HepG2 (cell line): ENCODE measurements around the gene PDE3B. TPM values are rescaled to one million over a fixed set of nuclear protein-coding genes. Genes with fewer than 3 reads are reported as not detected.
A peak's percentile ranks its signal among the peaks of the same experiment; 100 is the strongest.

Source experiments
- ATF7-NPFF ChIP-seq: sonication (generic); formaldehyde crosslinking; IDR thresholded peaks from 2 replicates; pipeline ENCODE4 v1.8.1; 2023; ENCODE audit warnings: mild to moderate bottlenecking, low read depth, missing genetic modification reagents, moderate library complexity
- KDM2A ChIP-seq: sonication (generic); formaldehyde crosslinking; IDR thresholded peaks from 2 replicates; pipeline ENCODE4 v1.4.0; 2020; ENCODE audit warnings: low read depth, missing genetic modification reagents, borderline replicate concordance
- KMT2A ChIP-seq: sonication (generic); formaldehyde crosslinking; IDR thresholded peaks from 2 replicates; pipeline ENCODE4 v1.4.0; 2020; ENCODE audit warnings: missing genetic modification reagents
- RFXAP ChIP-seq: sonication (generic); formaldehyde crosslinking; IDR thresholded peaks from 2 replicates; pipeline ENCODE4 v1.4.0; 2020; ENCODE audit warnings: missing genetic modification reagents, borderline replicate concordance
- SMAD1 ChIP-seq: sonication (generic); formaldehyde crosslinking; IDR thresholded peaks from 2 replicates; pipeline ENCODE4 v1.4.0; 2020; ENCODE audit warnings: missing genetic modification reagents, low read depth, mild to moderate bottlenecking, borderline replicate concordance
- ZBTB7B ChIP-seq: sonication (generic); formaldehyde crosslinking; IDR thresholded peaks from 2 replicates; pipeline ENCODE4 v1.4.0; 2020; ENCODE audit warnings: missing genetic modification reagents
- ZKSCAN1 ChIP-seq: fragments of 150-350 bp; IDR thresholded peaks from 2 replicates; pipeline ENCODE4 v1.6.1; 2014; ENCODE audit warnings: low read length
- ZNF180 ChIP-seq: sonication (generic); formaldehyde crosslinking; IDR thresholded peaks from 2 replicates; pipeline ENCODE4 v1.4.0; 2020; ENCODE audit warnings: low read depth, missing genetic modification reagents, borderline replicate concordance
- ZNF33A ChIP-seq: sonication (generic); formaldehyde crosslinking; IDR thresholded peaks from 2 replicates; pipeline ENCODE4 v1.5.1; 2020; ENCODE audit warnings: missing genetic modification reagents, mild to moderate bottlenecking, moderate library complexity, borderline replicate concordance
- ZNF350 ChIP-seq: sonication (generic); formaldehyde crosslinking; IDR thresholded peaks from 2 replicates; pipeline ENCODE4 v1.4.0; 2020; ENCODE audit warnings: mild to moderate bottlenecking, low read depth, missing genetic modification reagents, borderline replicate concordance
- ZNF446 ChIP-seq: sonication (generic); formaldehyde crosslinking; IDR thresholded peaks from 2 replicates; pipeline ENCODE4 v1.5.0; 2020; ENCODE audit warnings: mild to moderate bottlenecking, missing genetic modification reagents
- ZNF570 ChIP-seq: sonication (generic); formaldehyde crosslinking; IDR thresholded peaks from 2 replicates; pipeline ENCODE4 v1.4.0; 2020; ENCODE audit warnings: mild to moderate bottlenecking, missing genetic modification reagents, borderline replicate concordance
- polyA plus RNA-seq, 8 experiments: library from polyadenylated mRNA; depleted of rRNA in 3 of 8; stranded (reverse) in 7 of 8; unstranded in 1 of 8; fragments of >200 nt; fragmentation: Illumina TruSeq in 4 of 8; extraction: Trizol in 4 of 8; gene quantifications; 2 replicates each; pipeline versions ENCODE4 v1.2.1 to v1.2.3, GENCODE V29; 2011 to 2016; ENCODE audit warnings: low read depth in 4 of 8, missing spikeins in 1 of 8, mixed read lengths in 1 of 8; ENCODE audit not compliant: insufficient read depth in 1 of 8
- total RNA-seq, 5 experiments: library from RNA; depleted of rRNA; stranded (reverse); fragments of >200 nt; fragmentation: Illumina TruSeq; extraction: Trizol; gene quantifications; 2 replicates each; pipeline ENCODE4 v1.2.3, GENCODE V29; 2016; ENCODE audit warnings: low read depth in 1 of 5
- TF ChIP-seq, protein P1 (sequence below): sonication (generic); formaldehyde crosslinking; IDR thresholded peaks from 2 replicates; pipeline ENCODE4 v1.4.0; 2020; ENCODE audit warnings: mild to moderate bottlenecking, missing genetic modification reagents, borderline replicate concordance
- TF ChIP-seq, protein P2 (sequence below): sonication (generic); formaldehyde crosslinking; IDR thresholded peaks from 2 replicates; pipeline ENCODE4 v1.5.0; 2020; ENCODE audit warnings: mild to moderate bottlenecking, missing genetic modification reagents, moderate library complexity
- TF ChIP-seq, protein P3 (sequence below): sonication (generic); formaldehyde crosslinking; IDR thresholded peaks from 2 replicates; pipeline ENCODE4 v1.5.1; 2020; ENCODE audit warnings: missing genetic modification reagents, mild to moderate bottlenecking, borderline replicate concordance
- TF ChIP-seq, protein P4 (sequence below): sonication (generic); formaldehyde crosslinking; conservative IDR thresholded peaks from 2 replicates; pipeline ENCODE4 v1.4.0; 2020; ENCODE audit warnings: missing genetic modification reagents
- TF ChIP-seq, protein P5 (sequence below): sonication (generic); formaldehyde crosslinking; IDR thresholded peaks from 2 replicates; pipeline ENCODE4 v1.4.0; 2020; ENCODE audit warnings: low read depth, mild to moderate bottlenecking, missing genetic modification reagents

PDE3B gene
- total and polyA plus RNA-seq, 2 of the 13 experiments (the other 11 are each of a cell fraction or from before 2014, with no cell fraction given), result 14.1 to 26.5 TPM

DNA sequence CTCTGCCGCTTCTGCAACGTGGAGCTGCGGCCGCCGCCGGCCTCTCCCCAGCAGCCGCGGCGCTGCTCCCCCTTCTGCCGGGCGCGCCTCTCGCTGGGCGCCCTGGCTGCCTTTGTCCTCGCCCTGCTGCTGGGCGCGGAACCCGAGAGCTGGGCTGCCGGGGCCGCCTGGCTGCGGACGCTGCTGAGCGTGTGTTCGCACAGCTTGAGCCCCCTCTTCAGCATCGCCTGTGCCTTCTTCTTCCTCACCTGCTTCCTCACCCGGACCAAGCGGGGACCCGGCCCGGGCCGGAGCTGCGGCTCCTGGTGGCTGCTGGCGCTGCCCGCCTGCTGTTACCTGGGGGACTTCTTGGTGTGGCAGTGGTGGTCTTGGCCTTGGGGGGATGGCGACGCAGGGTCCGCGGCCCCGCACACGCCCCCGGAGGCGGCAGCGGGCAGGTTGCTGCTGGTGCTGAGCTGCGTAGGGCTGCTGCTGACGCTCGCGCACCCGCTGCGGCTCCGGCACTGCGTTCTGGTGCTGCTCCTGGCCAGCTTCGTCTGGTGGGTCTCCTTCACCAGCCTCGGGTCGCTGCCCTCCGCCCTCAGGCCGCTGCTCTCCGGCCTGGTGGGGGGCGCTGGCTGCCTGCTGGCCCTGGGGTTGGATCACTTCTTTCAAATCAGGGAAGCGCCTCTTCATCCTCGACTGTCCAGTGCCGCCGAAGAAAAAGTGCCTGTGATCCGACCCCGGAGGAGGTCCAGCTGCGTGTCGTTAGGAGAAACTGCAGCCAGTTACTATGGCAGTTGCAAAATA is 816 bp downstream of the PDE3B start (continued):
- TF ChIP-seq, protein P1, sequence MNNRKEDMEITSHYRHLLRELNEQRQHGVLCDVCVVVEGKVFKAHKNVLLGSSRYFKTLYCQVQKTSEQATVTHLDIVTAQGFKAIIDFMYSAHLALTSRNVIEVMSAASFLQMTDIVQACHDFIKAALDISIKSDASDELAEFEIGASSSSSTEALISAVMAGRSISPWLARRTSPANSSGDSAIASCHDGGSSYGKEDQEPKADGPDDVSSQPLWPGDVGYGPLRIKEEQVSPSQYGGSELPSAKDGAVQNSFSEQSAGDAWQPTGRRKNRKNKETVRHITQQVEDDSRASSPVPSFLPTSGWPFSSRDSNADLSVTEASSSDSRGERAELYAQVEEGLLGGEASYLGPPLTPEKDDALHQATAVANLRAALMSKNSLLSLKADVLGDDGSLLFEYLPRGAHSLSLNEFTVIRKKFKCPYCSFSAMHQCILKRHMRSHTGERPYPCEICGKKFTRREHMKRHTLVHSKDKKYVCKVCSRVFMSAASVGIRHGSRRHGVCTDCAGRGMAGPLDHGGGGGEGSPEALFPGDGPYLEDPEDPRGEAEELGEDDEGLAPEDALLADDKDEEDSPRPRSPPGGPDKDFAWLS (CRISPR knock-in tag), result 0 out of 2 replicates have a peak, but pooled peaks have one; percentile 33
- TF ChIP-seq ZNF33A (CRISPR knock-in tag) (no peak), ZNF180 (no peak), ZNF446 (CRISPR knock-in tag) (peak; percentile 37; the same call in 1 of the 2 replicates), SMAD1 (no peak), ATF7-NPFF (0 out of 2 replicates have a peak, but pooled peaks have one; percentile 14), ZNF350 (0 out of 2 replicates have a peak, but pooled peaks have one; percentile 42), ZNF570 (no peak), KDM2A (CRISPR knock-in tag) (peak; percentile 33), KMT2A (CRISPR knock-in tag) (peak; percentile 84), ZBTB7B (CRISPR knock-in tag) (peak; percentile 86), ZKSCAN1 (no peak), RFXAP (CRISPR knock-in tag) (peak; percentile 13; the same call in 1 of the 2 replicates)
- TF ChIP-seq, protein P2, sequence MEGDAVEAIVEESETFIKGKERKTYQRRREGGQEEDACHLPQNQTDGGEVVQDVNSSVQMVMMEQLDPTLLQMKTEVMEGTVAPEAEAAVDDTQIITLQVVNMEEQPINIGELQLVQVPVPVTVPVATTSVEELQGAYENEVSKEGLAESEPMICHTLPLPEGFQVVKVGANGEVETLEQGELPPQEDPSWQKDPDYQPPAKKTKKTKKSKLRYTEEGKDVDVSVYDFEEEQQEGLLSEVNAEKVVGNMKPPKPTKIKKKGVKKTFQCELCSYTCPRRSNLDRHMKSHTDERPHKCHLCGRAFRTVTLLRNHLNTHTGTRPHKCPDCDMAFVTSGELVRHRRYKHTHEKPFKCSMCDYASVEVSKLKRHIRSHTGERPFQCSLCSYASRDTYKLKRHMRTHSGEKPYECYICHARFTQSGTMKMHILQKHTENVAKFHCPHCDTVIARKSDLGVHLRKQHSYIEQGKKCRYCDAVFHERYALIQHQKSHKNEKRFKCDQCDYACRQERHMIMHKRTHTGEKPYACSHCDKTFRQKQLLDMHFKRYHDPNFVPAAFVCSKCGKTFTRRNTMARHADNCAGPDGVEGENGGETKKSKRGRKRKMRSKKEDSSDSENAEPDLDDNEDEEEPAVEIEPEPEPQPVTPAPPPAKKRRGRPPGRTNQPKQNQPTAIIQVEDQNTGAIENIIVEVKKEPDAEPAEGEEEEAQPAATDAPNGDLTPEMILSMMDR (CRISPR knock-in tag), result peak; percentile 44
- TF ChIP-seq, protein P3, sequence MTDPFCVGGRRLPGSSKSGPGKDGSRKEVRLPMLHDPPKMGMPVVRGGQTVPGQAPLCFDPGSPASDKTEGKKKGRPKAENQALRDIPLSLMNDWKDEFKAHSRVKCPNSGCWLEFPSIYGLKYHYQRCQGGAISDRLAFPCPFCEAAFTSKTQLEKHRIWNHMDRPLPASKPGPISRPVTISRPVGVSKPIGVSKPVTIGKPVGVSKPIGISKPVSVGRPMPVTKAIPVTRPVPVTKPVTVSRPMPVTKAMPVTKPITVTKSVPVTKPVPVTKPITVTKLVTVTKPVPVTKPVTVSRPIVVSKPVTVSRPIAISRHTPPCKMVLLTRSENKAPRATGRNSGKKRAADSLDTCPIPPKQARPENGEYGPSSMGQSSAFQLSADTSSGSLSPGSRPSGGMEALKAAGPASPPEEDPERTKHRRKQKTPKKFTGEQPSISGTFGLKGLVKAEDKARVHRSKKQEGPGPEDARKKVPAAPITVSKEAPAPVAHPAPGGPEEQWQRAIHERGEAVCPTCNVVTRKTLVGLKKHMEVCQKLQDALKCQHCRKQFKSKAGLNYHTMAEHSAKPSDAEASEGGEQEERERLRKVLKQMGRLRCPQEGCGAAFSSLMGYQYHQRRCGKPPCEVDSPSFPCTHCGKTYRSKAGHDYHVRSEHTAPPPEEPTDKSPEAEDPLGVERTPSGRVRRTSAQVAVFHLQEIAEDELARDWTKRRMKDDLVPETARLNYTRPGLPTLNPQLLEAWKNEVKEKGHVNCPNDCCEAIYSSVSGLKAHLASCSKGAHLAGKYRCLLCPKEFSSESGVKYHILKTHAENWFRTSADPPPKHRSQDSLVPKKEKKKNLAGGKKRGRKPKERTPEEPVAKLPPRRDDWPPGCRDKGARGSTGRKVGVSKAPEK (CRISPR knock-in tag), result peak; percentile 84; the same call in 1 of the 2 replicates
- TF ChIP-seq, protein P4, sequence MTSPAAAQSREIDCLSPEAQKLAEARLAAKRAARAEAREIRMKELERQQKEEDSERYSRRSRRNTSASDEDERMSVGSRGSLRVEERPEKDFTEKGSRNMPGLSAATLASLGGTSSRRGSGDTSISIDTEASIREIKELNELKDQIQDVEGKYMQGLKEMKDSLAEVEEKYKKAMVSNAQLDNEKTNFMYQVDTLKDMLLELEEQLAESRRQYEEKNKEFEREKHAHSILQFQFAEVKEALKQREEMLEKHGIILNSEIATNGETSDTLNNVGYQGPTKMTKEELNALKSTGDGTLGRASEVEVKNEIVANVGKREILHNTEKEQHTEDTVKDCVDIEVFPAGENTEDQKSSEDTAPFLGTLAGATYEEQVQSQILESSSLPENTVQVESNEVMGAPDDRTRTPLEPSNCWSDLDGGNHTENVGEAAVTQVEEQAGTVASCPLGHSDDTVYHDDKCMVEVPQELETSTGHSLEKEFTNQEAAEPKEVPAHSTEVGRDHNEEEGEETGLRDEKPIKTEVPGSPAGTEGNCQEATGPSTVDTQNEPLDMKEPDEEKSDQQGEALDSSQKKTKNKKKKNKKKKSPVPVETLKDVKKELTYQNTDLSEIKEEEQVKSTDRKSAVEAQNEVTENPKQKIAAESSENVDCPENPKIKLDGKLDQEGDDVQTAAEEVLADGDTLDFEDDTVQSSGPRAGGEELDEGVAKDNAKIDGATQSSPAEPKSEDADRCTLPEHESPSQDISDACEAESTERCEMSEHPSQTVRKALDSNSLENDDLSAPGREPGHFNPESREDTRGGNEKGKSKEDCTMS (CRISPR knock-in tag), result no peak
- TF ChIP-seq, protein P5, sequence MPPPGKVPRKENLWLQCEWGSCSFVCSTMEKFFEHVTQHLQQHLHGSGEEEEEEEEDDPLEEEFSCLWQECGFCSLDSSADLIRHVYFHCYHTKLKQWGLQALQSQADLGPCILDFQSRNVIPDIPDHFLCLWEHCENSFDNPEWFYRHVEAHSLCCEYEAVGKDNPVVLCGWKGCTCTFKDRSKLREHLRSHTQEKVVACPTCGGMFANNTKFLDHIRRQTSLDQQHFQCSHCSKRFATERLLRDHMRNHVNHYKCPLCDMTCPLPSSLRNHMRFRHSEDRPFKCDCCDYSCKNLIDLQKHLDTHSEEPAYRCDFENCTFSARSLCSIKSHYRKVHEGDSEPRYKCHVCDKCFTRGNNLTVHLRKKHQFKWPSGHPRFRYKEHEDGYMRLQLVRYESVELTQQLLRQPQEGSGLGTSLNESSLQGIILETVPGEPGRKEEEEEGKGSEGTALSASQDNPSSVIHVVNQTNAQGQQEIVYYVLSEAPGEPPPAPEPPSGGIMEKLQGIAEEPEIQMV, result peak; percentile 44; the same call in 1 of the 2 replicates
